ENCODE data around the gene MDH1.
A peak's percentile ranks its signal among the peaks of the same experiment; 100 is the strongest.

MDH1 gene

GRCh38 chr2:63627866-63628265 lies 39.1 kb downstream of the MDH1 start:
- Histone ChIP-seq H3K4me3 (ENCODE audit: insufficient read length, low read depth) (no peak overlapping the region), H3K27me3 (ENCODE audit: insufficient read depth, insufficient read length) (no peaks in the 10 kb centered on the region), H3K4me1 (ENCODE audit: insufficient read depth, insufficient read length) (no peaks in the 10 kb centered on the region), H3K9me3 (ENCODE audit: insufficient read depth, low read length) (peaks cover 4% of the 10 kb centered on the region; the same call in 1 of the 2 replicates), H3K36me3 (ENCODE audit: insufficient read depth, insufficient read length, low read length) (no peaks in the 10 kb centered on the region), H3K9ac (ENCODE audit: insufficient read length, low read depth) (no peak overlapping the region)
- no peak for TF ChIP-seq ZNF274 (IDR thresholded peaks at IDR 0.05; ENCODE audit: low read depth, low read length)
- no peak for TF ChIP-seq YY1 (IDR thresholded peaks at IDR 0.05; ENCODE audit: insufficient read depth, insufficient read length)
- no peak for TF ChIP-seq SUZ12 (IDR thresholded peaks at IDR 0.05; ENCODE audit: extremely low read depth, insufficient read depth, insufficient read length)
- no peak for DNase-seq (ENCODE audit: low read depth, low spot score)

- Histone ChIP-seq H3K9me3 (ENCODE audit: insufficient read depth, low read length) (peaks cover 4% of the 10 kb centered on the region; the same call in 1 of the 2 replicates), H3K36me3 (ENCODE audit: insufficient read depth, insufficient read length, low read length) (no peaks in the 10 kb centered on the region), H3K4me1 (ENCODE audit: insufficient read depth, insufficient read length) (no peaks in the 10 kb centered on the region), H3K27me3 (ENCODE audit: insufficient read depth, insufficient read length) (no peaks in the 10 kb centered on the region), H3K9ac (ENCODE audit: insufficient read length, low read depth) (no peak overlapping the region), H3K4me3 (ENCODE audit: insufficient read length, low read depth) (no peak overlapping the region)
- TF ChIP-seq ZNF274 (IDR thresholded peaks at IDR 0.05; ENCODE audit: low read depth, low read length) (no peak), YY1 (IDR thresholded peaks at IDR 0.05; ENCODE audit: insufficient read depth, insufficient read length) (no peak), SUZ12 (IDR thresholded peaks at IDR 0.05; ENCODE audit: extremely low read depth, insufficient read depth, insufficient read length) (no peak)
- DNase-seq (ENCODE audit: low read depth, low spot score) = no peak
Observed at GRCh38 chr2:63628403-63628942, 39.7 kb downstream of the MDH1 start.

- Histone ChIP-seq H3K9me3 (ENCODE audit: insufficient read depth, low read length) (peaks cover 12% of the 10 kb centered on the region), H3K9ac (ENCODE audit: insufficient read length, low read depth) (no peak overlapping the region), H3K27me3 (ENCODE audit: insufficient read depth, insufficient read length) (no peaks in the 10 kb centered on the region), H3K36me3 (ENCODE audit: insufficient read depth, insufficient read length, low read length) (no peaks in the 10 kb centered on the region), H3K4me1 (ENCODE audit: insufficient read depth, insufficient read length) (no peaks in the 10 kb centered on the region), H3K4me3 (ENCODE audit: insufficient read length, low read depth) (no peak overlapping the region)
- TF ChIP-seq ZNF274 (IDR thresholded peaks at IDR 0.05; ENCODE audit: low read depth, low read length) = no peak
- TF ChIP-seq YY1 (IDR thresholded peaks at IDR 0.05; ENCODE audit: insufficient read depth, insufficient read length) = no peak
- no peak for TF ChIP-seq SUZ12 (IDR thresholded peaks at IDR 0.05; ENCODE audit: extremely low read depth, insufficient read depth, insufficient read length)
- no peak for DNase-seq (ENCODE audit: low read depth, low spot score)
Observed at GRCh38 chr2:63631501-63631900, 42.7 kb downstream of the MDH1 start.

- Histone ChIP-seq H3K27me3 (ENCODE audit: insufficient read depth, insufficient read length) (no peaks in the 10 kb centered on the region), H3K9me3 (ENCODE audit: insufficient read depth, low read length) (peaks cover 12% of the 10 kb centered on the region), H3K4me3 (ENCODE audit: insufficient read length, low read depth) (no peak overlapping the region), H3K4me1 (ENCODE audit: insufficient read depth, insufficient read length) (no peaks in the 10 kb centered on the region), H3K9ac (ENCODE audit: insufficient read length, low read depth) (no peak overlapping the region), H3K36me3 (ENCODE audit: insufficient read depth, insufficient read length, low read length) (no peaks in the 10 kb centered on the region)
- DNase-seq (ENCODE audit: low read depth, low spot score) = no peak
- no peak for TF ChIP-seq ZNF274 (IDR thresholded peaks at IDR 0.05; ENCODE audit: low read depth, low read length)
- no peak for TF ChIP-seq YY1 (IDR thresholded peaks at IDR 0.05; ENCODE audit: insufficient read depth, insufficient read length)
- TF ChIP-seq SUZ12 (IDR thresholded peaks at IDR 0.05; ENCODE audit: extremely low read depth, insufficient read depth, insufficient read length) = no peak
Observed at GRCh38 chr2:63632382-63632781, 43.6 kb downstream of the MDH1 start.

- no peaks in the 10 kb centered on the region for H3K4me1 ChIP-seq (ENCODE audit: insufficient read depth, insufficient read length)
- no peak overlapping the region for H3K9ac ChIP-seq (ENCODE audit: insufficient read length, low read depth)
- H3K27me3 ChIP-seq (ENCODE audit: insufficient read depth, insufficient read length) = no peaks in the 10 kb centered on the region
- TF ChIP-seq YY1 (IDR thresholded peaks at IDR 0.05; ENCODE audit: insufficient read depth, insufficient read length) (no peak), SUZ12 (IDR thresholded peaks at IDR 0.05; ENCODE audit: extremely low read depth, insufficient read depth, insufficient read length) (no peak), ZNF274 (IDR thresholded peaks at IDR 0.05; ENCODE audit: low read depth, low read length) (no peak)
- H3K4me3 ChIP-seq (ENCODE audit: insufficient read length, low read depth) = no peak overlapping the region
- peak; percentile 43 for DNase-seq (ENCODE audit: low read depth, low spot score)
- H3K9me3 ChIP-seq (ENCODE audit: insufficient read depth, low read length) = peaks cover 8% of the 10 kb centered on the region
- no peaks in the 10 kb centered on the region for H3K36me3 ChIP-seq (ENCODE audit: insufficient read depth, insufficient read length, low read length)
Observed at GRCh38 chr2:63639344-63639743, 50.6 kb downstream of the MDH1 start.

GRCh38 chr2:63642946-63643345 lies 54.2 kb downstream of the MDH1 start:
- Histone ChIP-seq H3K4me3 (ENCODE audit: insufficient read length, low read depth) (no peak overlapping the region), H3K9ac (ENCODE audit: insufficient read length, low read depth) (no peak overlapping the region), H3K4me1 (ENCODE audit: insufficient read depth, insufficient read length) (no peaks in the 10 kb centered on the region), H3K27me3 (ENCODE audit: insufficient read depth, insufficient read length) (no peaks in the 10 kb centered on the region), H3K36me3 (ENCODE audit: insufficient read depth, insufficient read length, low read length) (no peaks in the 10 kb centered on the region), H3K9me3 (ENCODE audit: insufficient read depth, low read length) (no peaks in the 10 kb centered on the region)
- DNase-seq (ENCODE audit: low read depth, low spot score) = no peak
- TF ChIP-seq SUZ12 (IDR thresholded peaks at IDR 0.05; ENCODE audit: extremely low read depth, insufficient read depth, insufficient read length) (no peak), ZNF274 (IDR thresholded peaks at IDR 0.05; ENCODE audit: low read depth, low read length) (no peak), YY1 (IDR thresholded peaks at IDR 0.05; ENCODE audit: insufficient read depth, insufficient read length) (no peak)

- no peak for TF ChIP-seq YY1 (IDR thresholded peaks at IDR 0.05; ENCODE audit: insufficient read depth, insufficient read length)
- TF ChIP-seq SUZ12 (IDR thresholded peaks at IDR 0.05; ENCODE audit: extremely low read depth, insufficient read depth, insufficient read length) = no peak
- TF ChIP-seq ZNF274 (IDR thresholded peaks at IDR 0.05; ENCODE audit: low read depth, low read length) = no peak
- H3K27me3 ChIP-seq (ENCODE audit: insufficient read depth, insufficient read length) = no peaks in the 10 kb centered on the region
- H3K36me3 ChIP-seq (ENCODE audit: insufficient read depth, insufficient read length, low read length) = no peaks in the 10 kb centered on the region
- DNase-seq (ENCODE audit: low read depth, low spot score) = no peak
- no peaks in the 10 kb centered on the region for H3K9me3 ChIP-seq (ENCODE audit: insufficient read depth, low read length)
- H3K9ac ChIP-seq (ENCODE audit: insufficient read length, low read depth) = no peak overlapping the region
- no peak overlapping the region for H3K4me3 ChIP-seq (ENCODE audit: insufficient read length, low read depth)
- no peaks in the 10 kb centered on the region for H3K4me1 ChIP-seq (ENCODE audit: insufficient read depth, insufficient read length)
Observed at GRCh38 chr2:63643486-63643885, 54.7 kb downstream of the MDH1 start.
